NCI-H2227 treated with DMSO at 0.1 percent for 48 hours (cell line): ENCODE measurements around the gene VKORC1L1.
"Not testable (repeated sequence)": the region's sequence is repeated elsewhere in the genome, so short reads cannot be mapped to it uniquely, and the experiment has no call there.

Experiments used
- DNase-seq: peaks from one replicate; lab custom pipeline; 2025; lab: John Stamatoyannopoulos, UW

The VKORC1L1 gene

GRCh38 chr7:65978891-65979582 lies 106.2 kb downstream of the VKORC1L1 start:
- DNase-seq: no peak

GRCh38 chr7:65979583-65980477 lies 107.0 kb downstream of the VKORC1L1 start:
- DNase-seq: no peak

GRCh38 chr7:65980478-65981250 lies 107.8 kb downstream of the VKORC1L1 start:
- DNase-seq: no peak

- DNase-seq: peak; percentile 93
Observed at GRCh38 chr7:65981965-65982792, 109.3 kb downstream of the VKORC1L1 start, which contains the start of gene GUSB. Gene GUSB (minus strand): TSS chr7:65982213. CDS start chr7:65982183, 30 bp downstream.

GRCh38 chr7:65983965-65984658 lies 111.2 kb downstream of the VKORC1L1 start:
- DNase-seq: no peak

GRCh38 chr7:65988084-65988483 lies 115.2 kb downstream of the VKORC1L1 start:
- DNase-seq: no peak

GRCh38 chr7:65988503-65988902 lies 115.6 kb downstream of the VKORC1L1 start:
- DNase-seq: not testable (repeated sequence)

GRCh38 chr7:65989694-65990080 lies 116.8 kb downstream of the VKORC1L1 start:
- DNase-seq: no peak

GRCh38 chr7:65991829-65992228 lies 119.0 kb downstream of the VKORC1L1 start:
- DNase-seq: not testable (repeated sequence)

GRCh38 chr7:65992526-65992925 lies 119.7 kb downstream of the VKORC1L1 start:
- DNase-seq: no peak

GRCh38 chr7:65994984-65995383 lies 122.1 kb downstream of the VKORC1L1 start:
- DNase-seq: not testable (repeated sequence)

GRCh38 chr7:66000823-66001417 lies 128.0 kb downstream of the VKORC1L1 start:
- not testable (repeated sequence) for DNase-seq

GRCh38 chr7:66005115-66005671 lies 132.3 kb downstream of the VKORC1L1 start:
- not testable (repeated sequence) for DNase-seq

- DNase-seq: no peak
Observed at GRCh38 chr7:66007232-66007631, 134.4 kb downstream of the VKORC1L1 start.
